Sigmoid colon (tissue), 3 donors: ENCODE measurements around the gene NT5DC4.

Source experiments
- POLR2A ChIP-seq, 2 donors: fragments of 450-650 bp; IDR thresholded peaks; one replicate each; pipeline ENCODE4 v1.6.1; 2016; ENCODE audit warnings: antibody characterized with exemption in 2 of 2, mild to moderate bottlenecking in 2 of 2, moderate library complexity in 2 of 2
- TF ChIP-seq, protein P1 (sequence below), 4 experiments: fragments of 450-650 bp in 3 of 4; fragments of 200-600 bp in 1 of 4; IDR thresholded peaks; one replicate each; pipeline ENCODE4 v1.5.1; 2016 to 2019; ENCODE audit warnings: antibody characterized with exemption in 4 of 4, mild to moderate bottlenecking in 3 of 4, moderate library complexity in 2 of 4

DNA sequence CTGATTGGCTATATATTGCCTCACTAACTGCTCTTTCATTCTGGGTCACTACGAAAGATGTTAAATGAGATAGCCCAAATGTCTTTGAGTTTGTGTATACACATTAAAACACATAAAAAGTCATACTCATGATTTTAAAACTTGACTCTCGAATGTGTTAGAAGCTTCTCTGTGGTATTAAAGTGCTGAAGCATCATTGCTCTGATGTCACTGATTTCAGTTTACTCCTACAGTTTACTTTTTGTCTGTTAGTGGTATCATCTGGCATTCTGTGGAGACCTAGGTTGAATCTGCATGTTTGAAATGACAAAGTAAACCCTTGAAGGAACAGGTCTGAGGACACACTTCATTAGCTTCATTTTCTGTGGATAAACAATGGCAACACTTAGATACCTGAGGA, 10.7 kb downstream of the NT5DC4 start:
- TF ChIP-seq POLR2A (IDR thresholded peaks at IDR 0.05) = no peak
- TF ChIP-seq, protein P1, sequence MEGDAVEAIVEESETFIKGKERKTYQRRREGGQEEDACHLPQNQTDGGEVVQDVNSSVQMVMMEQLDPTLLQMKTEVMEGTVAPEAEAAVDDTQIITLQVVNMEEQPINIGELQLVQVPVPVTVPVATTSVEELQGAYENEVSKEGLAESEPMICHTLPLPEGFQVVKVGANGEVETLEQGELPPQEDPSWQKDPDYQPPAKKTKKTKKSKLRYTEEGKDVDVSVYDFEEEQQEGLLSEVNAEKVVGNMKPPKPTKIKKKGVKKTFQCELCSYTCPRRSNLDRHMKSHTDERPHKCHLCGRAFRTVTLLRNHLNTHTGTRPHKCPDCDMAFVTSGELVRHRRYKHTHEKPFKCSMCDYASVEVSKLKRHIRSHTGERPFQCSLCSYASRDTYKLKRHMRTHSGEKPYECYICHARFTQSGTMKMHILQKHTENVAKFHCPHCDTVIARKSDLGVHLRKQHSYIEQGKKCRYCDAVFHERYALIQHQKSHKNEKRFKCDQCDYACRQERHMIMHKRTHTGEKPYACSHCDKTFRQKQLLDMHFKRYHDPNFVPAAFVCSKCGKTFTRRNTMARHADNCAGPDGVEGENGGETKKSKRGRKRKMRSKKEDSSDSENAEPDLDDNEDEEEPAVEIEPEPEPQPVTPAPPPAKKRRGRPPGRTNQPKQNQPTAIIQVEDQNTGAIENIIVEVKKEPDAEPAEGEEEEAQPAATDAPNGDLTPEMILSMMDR (IDR thresholded peaks at IDR 0.05) = no peak
